AG10803 (cell line): Measurements from ENCODE around the gene GALNT18.

Experiments
- DNase-seq: peaks from one replicate; pipeline ENCODE4 v3.0.0; 2010; ENCODE audit warnings: low read depth
- H3K4me3 ChIP-seq: 2 replicates; pipeline ENCODE4 v1.5.1; 2011; ENCODE audit warnings: mild to moderate bottlenecking, low read length, control low read depth
- CTCF ChIP-seq: conservative IDR thresholded peaks from 2 replicates; pipeline ENCODE4 v1.5.1; 2011; ENCODE audit warnings: mild to moderate bottlenecking, low read length, control low read depth, inconsistent platforms

GALNT18 gene

DNA sequence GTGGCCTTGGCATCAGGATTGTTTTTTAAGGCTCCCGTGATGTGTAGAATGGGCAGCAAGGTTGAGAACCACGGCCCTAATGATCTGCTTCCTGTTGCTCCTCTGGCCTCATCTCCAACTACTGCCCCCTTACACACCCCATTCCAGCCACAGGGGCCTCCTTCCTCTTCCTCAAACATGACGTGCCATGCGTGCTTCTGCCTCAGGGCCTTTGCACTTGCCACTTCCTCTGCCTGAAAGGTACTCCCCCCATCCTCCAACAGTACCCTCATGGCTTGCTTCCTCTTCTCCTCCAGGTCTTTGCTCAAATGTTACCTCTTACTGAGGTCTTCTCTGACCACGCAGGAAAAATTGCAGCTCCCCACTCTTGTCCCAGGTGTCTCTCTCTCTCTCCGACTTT lies 174.8 kb downstream of the GALNT18 start:
- no peak for TF ChIP-seq CTCF
- no peak for DNase-seq
- no peak overlapping the region for H3K4me3 ChIP-seq

DNA sequence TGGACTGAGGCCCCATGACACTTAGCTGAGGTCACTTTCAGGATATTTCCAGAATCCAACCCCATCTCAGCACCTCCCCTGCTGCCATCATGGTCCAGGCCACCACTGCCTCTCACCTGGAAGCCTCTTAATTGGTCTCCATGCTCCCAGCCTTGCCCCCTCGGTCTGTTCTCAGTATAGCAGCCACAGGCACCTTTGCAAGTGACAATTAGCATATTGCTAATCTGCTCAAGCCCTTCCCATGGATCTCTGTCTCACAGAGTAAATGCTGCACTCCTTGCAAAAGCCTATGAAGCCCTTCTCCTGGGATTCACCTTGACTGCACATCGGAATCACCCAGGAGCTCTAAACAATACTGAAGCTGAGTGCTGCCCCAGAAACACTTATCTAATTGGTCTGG lies 175.2 kb downstream of the GALNT18 start:
- DNase-seq = no peak
- H3K4me3 ChIP-seq = no peak overlapping the region
- no peak for TF ChIP-seq CTCF

DNA sequence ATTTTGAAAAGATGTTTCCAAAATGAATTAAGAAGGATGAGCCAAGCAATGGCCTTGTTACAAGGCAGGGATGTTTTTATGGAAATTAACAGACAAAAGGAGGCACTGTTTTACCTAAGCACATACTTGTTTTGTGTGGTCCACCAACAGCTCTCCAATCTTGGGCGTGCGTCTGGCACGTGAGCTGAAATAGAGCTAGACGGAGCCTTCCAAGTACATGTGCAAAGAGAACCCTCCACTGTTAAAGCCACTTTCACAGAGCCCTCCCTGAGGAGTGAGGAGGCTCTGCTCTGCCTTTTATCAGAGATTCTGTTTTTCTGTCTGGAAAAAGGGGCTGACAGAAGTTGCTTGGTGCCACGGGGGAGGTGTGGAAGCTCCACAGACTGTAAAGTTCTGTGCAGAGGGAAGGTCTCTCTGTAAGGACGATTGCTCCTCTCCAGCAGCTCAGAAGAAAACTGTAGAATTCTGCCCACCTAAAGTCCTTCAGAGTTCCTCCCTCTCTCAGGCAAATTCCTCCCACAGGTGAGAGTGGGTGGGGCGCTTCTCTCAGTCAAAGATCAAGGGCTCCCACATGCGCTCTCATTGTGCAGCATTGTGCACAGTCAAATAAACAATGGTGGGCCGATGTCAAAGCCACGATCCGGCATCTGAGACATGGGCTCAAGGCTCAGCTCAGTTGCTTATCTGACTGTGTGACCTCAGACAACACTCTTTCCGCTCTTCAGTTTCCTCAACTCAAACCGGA lies 176.2 kb downstream of the GALNT18 start:
- H3K4me3 ChIP-seq = no peak overlapping the region
- no peak for TF ChIP-seq CTCF
- no peak for DNase-seq

- no peak for TF ChIP-seq CTCF
- H3K4me3 ChIP-seq = no peak overlapping the region
- no peak for DNase-seq
These were observed 177.0 kb downstream of the GALNT18 start for GRCh38 chr11:11444804-11445131.

GRCh38 chr11:11444027-11444803 lies 177.6 kb downstream of the GALNT18 start:
- TF ChIP-seq CTCF = no peak
- no peak overlapping the region for H3K4me3 ChIP-seq
- DNase-seq = no peak

GRCh38 chr11:11442791-11443190 lies 179.0 kb downstream of the GALNT18 start:
- H3K4me3 ChIP-seq = no peak overlapping the region
- no peak for DNase-seq
- TF ChIP-seq CTCF = no peak

- DNase-seq = no peak
- no peak for TF ChIP-seq CTCF
- no peak overlapping the region for H3K4me3 ChIP-seq
These were observed 180.3 kb downstream of the GALNT18 start for GRCh38 chr11:11441516-11441915.
